HG02973 (cell line): ENCODE measurements around the gene SLC25A21.
"Not testable (repeated sequence)": the region's sequence is repeated elsewhere in the genome, so short reads cannot be mapped to it uniquely, and the experiment has no call there.

Source experiments
- ATAC-seq: cut with Tn5 transposase; IDR thresholded peaks from one replicate; pipeline ENCODE4 v1.9.1; 2021; ENCODE audit warnings: moderate library complexity; ENCODE audit not compliant: unreplicated experiment

The SLC25A21 gene

GRCh38 chr14:36738269-36738668 is 434.1 kb downstream of the SLC25A21 start:
- ATAC-seq: no peak

GRCh38 chr14:36726128-36726527 is 446.3 kb downstream of the SLC25A21 start:
- no peak for ATAC-seq

- ATAC-seq: no peak
Observed at GRCh38 chr14:36724162-36724561, 448.2 kb downstream of the SLC25A21 start.

DNA sequence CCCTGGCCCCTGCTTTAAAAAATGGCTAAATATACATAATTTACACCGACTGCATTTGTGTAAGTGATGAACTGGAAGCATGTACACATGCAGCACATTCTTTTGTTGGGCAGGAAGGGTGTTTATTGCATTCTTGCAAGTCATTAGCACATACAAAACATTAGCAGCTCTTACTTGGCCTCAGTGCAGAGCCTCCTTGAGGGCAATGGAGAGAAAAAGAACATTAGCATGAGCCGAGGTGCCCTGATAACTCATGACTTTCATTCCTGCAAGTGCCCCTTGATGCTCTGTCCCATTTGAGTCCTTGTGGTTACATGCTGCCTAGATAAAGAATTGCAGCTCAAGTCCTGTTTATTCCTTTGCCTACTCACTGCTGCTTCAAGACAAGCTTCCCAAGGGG is 448.9 kb downstream of the SLC25A21 start:
- no peak for ATAC-seq

GRCh38 chr14:36721877-36722276 is 450.5 kb downstream of the SLC25A21 start:
- no peak for ATAC-seq

GRCh38 chr14:36720657-36721056 is 451.7 kb downstream of the SLC25A21 start:
- ATAC-seq: no peak

DNA sequence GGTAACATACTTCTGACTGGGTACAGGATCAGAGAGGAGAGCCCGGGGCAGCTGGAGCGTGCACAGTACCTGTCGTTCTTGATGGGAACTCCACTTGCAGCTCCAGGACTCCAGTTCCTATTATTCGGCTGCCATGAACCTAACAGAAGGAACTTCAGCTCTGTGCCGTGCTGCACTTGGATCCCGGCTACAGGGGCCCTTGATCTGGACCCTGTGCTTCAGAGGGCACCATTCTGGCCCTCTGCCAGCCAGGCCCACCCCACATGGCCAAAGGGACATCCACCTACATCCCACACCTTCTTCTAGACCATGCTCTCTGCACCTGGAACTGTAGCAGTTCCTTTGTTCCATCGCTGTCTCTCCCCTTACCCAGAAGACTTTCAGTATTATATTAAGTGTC is 452.6 kb downstream of the SLC25A21 start:
- ATAC-seq: no peak

DNA sequence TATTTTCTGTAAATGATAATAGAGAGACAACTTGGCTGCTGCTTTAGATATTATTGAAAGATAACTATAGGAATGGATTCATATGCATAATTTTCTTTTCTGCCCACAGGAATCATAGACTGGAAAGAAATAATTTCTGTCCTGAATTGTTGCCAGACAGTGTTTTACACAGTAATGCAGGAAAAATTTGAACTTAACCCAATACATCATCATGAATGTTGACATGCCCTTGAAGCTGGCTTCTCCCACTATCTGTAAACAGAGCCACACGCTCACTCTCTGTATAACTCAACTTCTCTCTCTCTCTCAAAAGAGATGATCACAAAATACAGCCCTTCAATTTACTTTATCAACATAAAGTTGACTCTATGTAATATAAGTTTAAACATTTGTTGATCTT is 454.2 kb downstream of the SLC25A21 start:
- no peak for ATAC-seq

DNA sequence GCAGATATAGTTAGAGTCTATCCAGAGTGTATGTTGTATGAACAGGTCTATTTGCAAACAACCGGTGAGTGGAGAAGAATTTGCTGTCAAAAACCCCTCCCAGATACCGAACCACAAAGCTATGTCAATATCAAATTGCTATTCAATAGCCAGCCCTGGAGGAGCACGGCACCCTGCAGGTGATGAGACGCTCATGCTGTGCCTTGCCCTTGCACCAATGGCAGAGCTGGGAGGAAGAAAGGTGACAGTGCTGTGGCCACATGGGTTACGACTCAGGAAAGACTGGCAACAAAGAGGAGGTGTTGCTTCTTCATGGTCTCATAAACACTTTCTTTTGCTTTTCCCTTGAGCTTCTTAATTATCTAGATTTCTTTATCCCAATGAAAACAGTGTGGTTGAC is 455.0 kb downstream of the SLC25A21 start:
- no peak for ATAC-seq

- ATAC-seq: no peak
Observed at GRCh38 chr14:36716614-36717184, 455.7 kb downstream of the SLC25A21 start.

- no peak for ATAC-seq
Observed at GRCh38 chr14:36713960-36714703, 458.3 kb downstream of the SLC25A21 start.

- ATAC-seq: no peak
Observed at GRCh38 chr14:36707570-36707969, 464.8 kb downstream of the SLC25A21 start.

- no peak for ATAC-seq
Observed at GRCh38 chr14:36702474-36702873, 469.9 kb downstream of the SLC25A21 start.

GRCh38 chr14:36701132-36701531 is 471.3 kb downstream of the SLC25A21 start:
- ATAC-seq: no peak

DNA sequence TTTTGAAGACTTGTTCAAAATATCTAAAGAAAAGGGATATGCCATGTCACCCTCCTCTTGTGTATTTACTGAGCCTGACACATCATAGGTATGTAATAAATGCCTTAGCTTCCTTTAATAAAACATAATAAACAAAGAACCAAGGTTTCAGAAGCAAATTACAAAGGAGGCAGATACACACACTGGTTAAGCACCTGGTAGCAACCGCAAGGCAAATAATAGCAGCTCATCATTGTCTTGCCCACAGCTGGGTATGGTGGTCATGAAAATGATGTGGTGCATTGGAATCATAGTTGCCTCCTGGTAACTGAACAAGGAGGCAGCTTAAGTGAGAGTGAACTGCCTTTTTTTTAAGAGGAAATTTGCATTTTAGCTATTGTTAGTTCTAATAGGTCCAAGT is 471.8 kb downstream of the SLC25A21 start:
- no peak for ATAC-seq

- not testable (repeated sequence) for ATAC-seq
Observed at GRCh38 chr14:36699420-36699819, 473.0 kb downstream of the SLC25A21 start.

DNA sequence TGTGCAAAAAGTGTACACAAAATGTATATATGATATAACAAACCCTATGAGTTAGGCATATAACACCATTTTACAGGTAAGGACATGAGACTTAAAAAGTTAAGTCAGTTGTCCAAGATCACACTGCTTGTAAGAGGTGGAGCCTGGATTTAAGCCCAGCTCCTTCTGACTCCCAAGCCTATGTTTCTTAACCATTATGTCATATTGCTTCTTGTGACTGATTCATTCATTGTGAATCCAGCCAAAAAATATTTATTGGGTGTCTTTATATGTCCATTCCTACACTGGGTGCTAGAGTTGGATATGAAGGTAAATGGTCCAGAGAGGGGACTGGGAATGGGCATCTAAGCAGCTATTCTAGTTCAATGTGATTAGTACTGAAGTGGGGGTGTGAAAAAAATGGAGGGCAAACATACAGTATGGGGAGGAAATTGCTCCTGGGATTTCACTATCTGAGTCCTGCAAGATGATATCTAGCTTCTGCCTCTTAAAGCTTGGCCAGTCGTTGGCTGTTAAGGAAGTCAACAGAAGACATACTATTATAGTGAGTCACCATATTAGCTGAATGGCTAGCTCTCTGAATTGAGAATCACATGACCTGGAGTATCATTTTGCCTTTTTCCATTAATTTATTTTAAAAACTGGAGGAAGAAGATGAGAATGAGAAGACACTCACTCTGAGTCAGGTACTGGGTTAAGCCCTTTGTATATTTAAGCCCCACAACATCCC is 481.9 kb downstream of the SLC25A21 start:
- no peak for ATAC-seq

DNA sequence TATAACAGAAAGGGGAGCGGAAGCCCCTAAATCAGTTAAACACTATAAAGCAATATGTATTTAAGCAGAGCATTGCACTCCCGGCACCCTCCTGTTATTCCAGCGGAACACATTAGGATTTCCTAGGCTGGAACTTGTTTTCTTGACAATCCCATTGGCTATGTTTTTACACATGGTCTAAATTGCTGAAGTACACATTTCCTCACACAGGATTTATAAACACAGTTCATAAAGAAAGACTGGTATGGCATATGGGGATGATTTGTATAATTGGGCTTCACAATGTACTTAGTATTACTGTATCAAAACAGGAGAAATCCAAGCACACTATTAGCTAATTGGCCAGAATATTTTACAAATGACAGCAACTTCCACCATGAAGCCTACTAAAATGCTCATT is 487.5 kb downstream of the SLC25A21 start:
- ATAC-seq: no peak

GRCh38 chr14:36683083-36683724 is 489.2 kb downstream of the SLC25A21 start:
- ATAC-seq: no peak

DNA sequence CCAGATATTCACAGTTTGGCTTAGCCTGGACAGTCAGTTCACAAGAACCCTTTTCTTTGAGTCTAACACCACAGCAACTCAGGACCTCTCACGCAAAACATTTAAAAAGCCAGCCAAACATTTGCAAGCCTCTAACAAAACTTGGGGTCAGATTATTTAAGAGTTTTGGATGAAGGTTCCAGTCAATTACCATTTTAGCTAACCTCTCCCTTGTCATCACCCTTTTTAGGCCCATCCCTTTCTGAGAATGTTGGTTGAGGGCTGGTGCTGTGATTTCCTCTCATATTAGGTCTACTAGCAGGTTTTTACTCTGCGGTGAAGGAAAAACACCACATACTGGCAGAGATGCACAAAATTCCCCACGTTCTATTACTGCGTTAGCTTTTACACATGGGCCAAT is 490.1 kb downstream of the SLC25A21 start:
- no peak for ATAC-seq

GRCh38 chr14:36676236-36676635 is 496.2 kb downstream of the SLC25A21 start:
- ATAC-seq: no peak

- ATAC-seq: no peak
Observed at GRCh38 chr14:36675581-36675980, 496.8 kb downstream of the SLC25A21 start.
